Thyroid gland (tissue), 4 donors: ENCODE results near the gene KIF18B.

Source experiments
- POLR2A ChIP-seq, 2 donors: fragments of 450-650 bp; IDR thresholded peaks; one replicate each; pipeline ENCODE4 v1.6.1; 2017; ENCODE audit warnings: antibody characterized with exemption in 2 of 2, mild to moderate bottlenecking in 2 of 2, moderate library complexity in 1 of 2
- TF ChIP-seq, protein P1 (sequence below), 6 experiments: fragments of 200-600 bp in 3 of 6; fragments of 450-650 bp in 3 of 6; sonication (generic) in 3 of 6; IDR thresholded peaks; one replicate each; pipeline ENCODE4 v1.5.1; 2016 to 2019; ENCODE audit warnings: antibody characterized with exemption in 6 of 6, mild to moderate bottlenecking in 2 of 6, inconsistent platforms in 1 of 6, moderate library complexity in 1 of 6

DNA sequence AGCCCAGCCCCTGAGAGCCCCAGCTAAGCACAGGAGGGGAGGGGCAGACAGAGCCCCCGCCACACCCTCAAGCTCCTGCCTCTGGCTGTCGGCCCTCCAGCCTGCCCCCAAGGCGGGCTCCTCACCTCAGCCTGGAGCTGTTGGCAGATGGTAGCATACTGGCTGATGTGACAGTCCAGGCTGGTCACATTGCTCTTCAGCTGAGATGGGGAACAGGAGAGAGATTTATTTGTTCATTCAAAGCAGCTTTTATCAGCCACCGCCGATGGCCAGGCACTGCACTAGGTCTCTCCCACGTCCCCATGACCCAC, 14.8 kb downstream of the KIF18B start:
- TF ChIP-seq, protein P1, sequence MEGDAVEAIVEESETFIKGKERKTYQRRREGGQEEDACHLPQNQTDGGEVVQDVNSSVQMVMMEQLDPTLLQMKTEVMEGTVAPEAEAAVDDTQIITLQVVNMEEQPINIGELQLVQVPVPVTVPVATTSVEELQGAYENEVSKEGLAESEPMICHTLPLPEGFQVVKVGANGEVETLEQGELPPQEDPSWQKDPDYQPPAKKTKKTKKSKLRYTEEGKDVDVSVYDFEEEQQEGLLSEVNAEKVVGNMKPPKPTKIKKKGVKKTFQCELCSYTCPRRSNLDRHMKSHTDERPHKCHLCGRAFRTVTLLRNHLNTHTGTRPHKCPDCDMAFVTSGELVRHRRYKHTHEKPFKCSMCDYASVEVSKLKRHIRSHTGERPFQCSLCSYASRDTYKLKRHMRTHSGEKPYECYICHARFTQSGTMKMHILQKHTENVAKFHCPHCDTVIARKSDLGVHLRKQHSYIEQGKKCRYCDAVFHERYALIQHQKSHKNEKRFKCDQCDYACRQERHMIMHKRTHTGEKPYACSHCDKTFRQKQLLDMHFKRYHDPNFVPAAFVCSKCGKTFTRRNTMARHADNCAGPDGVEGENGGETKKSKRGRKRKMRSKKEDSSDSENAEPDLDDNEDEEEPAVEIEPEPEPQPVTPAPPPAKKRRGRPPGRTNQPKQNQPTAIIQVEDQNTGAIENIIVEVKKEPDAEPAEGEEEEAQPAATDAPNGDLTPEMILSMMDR (IDR thresholded peaks at IDR 0.05) = no peak
- no peak for TF ChIP-seq POLR2A (IDR thresholded peaks at IDR 0.05)
